ENCODE data around the gene PPP1R12B.
A peak's percentile ranks its signal among the peaks of the same experiment; 100 is the strongest.
"Not testable (repeated sequence)": the region's sequence is repeated elsewhere in the genome, so short reads cannot be mapped to it uniquely, and the experiment has no call there.

Gene PPP1R12B

DNA sequence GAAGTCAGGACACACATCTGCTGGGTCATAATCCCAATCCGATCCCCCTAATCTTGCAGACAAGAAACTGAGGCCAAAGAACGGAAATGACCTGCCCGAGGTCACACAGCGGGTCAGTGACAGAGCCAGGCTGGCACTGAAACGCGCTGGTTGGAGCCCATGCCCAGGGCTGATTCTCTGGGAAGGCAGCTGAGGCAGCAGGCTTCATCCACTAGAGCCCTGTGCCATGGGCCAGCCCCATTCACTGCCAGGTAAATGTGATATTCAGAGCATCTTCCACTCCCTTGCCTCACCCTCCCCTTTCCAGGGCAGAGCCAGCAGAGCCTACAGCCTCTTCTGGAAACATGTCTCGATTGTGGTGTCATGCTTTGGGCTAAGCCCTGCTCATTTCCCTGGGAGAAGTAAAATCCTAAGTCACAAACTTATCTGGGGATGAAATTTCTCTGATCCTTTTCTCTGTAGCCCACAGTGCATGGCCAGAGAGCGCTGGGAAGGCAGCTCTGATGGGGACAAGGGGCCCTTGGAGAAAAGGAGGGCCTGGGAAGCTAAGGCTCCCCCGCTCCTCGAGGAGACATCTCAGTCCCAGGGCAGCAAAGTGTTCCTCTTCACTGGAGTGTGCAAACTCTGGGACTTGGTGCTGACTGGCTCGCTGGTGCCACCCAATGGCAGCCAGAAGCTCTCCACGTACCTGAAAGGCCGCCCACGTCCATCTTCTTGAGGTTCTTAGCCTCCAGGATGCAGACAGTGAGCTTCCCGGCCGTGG, 251.4 kb downstream of the PPP1R12B start:
- TF ChIP-seq, protein P1, sequence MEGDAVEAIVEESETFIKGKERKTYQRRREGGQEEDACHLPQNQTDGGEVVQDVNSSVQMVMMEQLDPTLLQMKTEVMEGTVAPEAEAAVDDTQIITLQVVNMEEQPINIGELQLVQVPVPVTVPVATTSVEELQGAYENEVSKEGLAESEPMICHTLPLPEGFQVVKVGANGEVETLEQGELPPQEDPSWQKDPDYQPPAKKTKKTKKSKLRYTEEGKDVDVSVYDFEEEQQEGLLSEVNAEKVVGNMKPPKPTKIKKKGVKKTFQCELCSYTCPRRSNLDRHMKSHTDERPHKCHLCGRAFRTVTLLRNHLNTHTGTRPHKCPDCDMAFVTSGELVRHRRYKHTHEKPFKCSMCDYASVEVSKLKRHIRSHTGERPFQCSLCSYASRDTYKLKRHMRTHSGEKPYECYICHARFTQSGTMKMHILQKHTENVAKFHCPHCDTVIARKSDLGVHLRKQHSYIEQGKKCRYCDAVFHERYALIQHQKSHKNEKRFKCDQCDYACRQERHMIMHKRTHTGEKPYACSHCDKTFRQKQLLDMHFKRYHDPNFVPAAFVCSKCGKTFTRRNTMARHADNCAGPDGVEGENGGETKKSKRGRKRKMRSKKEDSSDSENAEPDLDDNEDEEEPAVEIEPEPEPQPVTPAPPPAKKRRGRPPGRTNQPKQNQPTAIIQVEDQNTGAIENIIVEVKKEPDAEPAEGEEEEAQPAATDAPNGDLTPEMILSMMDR (IDR thresholded peaks at IDR 0.05; ENCODE audit: control insufficient read depth, extremely low read depth, insufficient read depth) = peak; percentile 97
- no peak overlapping the region for H3K4me3 ChIP-seq (ENCODE audit: low read depth, low read length)
- peak; percentile 31 for DNase-seq (ENCODE audit: low read depth)

DNA sequence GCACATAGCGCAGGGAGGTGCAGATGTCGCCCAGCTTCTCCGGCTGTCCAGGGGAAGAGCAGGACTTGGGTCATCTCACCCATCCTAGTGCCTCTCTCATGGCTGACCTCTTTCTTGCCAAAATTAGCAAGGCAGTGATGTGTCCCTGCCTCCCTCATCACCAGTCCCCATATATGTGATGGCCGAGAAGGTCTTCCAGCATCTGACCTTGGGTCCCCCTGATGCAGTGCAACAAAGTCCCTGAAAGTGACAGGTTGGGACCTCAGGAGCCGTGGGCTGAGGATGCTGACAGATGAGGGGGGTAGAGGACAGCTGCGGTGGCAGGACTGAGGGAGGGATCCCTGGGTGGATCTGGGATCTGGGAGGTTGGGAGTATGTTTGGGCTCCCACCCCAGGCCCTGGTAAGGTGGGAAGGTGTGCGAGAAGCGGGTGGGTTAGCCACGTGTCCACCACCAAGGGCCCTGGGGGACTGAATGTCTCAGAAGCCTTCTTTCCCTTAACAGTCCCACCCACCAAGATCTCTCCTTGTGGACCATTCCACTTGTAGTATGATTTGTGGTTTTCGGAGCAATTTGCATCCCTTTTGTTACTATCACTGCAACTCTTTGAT, 252.0 kb downstream of the PPP1R12B start:
- TF ChIP-seq, protein P1 (IDR thresholded peaks at IDR 0.05; ENCODE audit: control insufficient read depth, extremely low read depth, insufficient read depth) = no peak
- DNase-seq (ENCODE audit: low read depth) = no peak
- no peak overlapping the region for H3K4me3 ChIP-seq (ENCODE audit: low read depth, low read length)

DNA sequence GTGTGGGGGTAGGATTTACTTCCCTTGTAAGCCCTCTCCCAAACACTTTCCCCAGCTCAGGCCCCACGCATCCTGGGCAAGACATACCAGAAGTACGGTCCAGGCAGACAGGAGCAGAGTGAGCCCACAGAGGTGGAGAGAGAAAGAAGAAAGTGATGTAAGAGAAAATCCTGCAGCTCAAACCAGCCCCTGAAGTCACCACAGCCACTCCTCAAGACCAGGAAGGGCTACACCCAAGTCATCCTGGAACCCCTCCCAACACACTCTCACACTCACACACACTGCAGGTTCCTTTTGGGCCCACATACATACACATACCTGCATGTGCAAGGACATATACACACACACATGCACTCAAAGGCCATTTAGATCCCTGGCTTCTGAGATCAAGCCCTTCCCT, 254.9 kb downstream of the PPP1R12B start:
- TF ChIP-seq, protein P1 (IDR thresholded peaks at IDR 0.05; ENCODE audit: control insufficient read depth, extremely low read depth, insufficient read depth) = no peak
- no peak for DNase-seq (ENCODE audit: low read depth)
- no peak overlapping the region for H3K4me3 ChIP-seq (ENCODE audit: low read depth, low read length)

- TF ChIP-seq, protein P1 (IDR thresholded peaks at IDR 0.05; ENCODE audit: control insufficient read depth, extremely low read depth, insufficient read depth) = no peak
- DNase-seq (ENCODE audit: low read depth) = no peak
- H3K4me3 ChIP-seq (ENCODE audit: low read depth, low read length) = no peak overlapping the region
Observed at GRCh38 chr1:202605515-202605914, 257.0 kb downstream of the PPP1R12B start.

DNA sequence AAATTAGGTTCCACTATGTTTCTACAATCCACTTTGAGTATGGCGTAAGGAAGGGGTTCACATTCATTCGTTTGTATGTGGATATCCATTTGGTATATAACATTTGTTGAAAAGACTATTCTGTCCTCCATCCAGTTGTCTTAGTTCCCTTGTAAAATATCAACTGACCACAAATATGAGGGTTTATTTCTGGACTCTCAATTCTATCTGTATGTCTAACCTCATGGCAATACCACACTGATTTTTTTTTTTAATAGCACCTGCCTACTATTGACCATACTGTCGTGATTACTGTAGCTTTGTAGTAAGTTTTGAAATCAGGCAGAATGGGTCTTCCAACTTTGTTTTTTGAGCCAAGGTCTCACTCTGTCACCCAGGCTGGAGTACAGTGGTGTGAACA, 263.5 kb downstream of the PPP1R12B start:
- DNase-seq (ENCODE audit: low read depth); H3K4me3 ChIP-seq (ENCODE audit: low read depth, low read length): not testable (repeated sequence)

DNA sequence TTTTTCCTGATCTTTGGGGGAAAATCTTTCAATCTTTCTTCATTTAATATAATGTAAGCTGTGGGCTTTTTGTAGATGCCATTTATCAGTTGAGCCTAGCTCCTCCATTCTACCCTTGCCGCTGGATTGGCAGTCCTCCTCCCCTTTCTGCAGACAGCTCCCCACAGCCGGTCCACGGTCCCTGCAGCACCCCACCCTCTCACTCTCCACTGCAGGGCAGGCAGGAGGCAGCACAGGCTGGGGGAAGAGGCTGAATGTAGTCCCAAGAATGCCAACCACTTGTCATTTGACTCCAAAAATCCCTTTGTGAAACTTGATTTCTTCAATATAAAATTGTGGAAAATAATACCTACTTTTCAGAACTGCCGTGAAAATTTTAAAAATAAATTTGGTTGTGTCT, 265.1 kb downstream of the PPP1R12B start:
- H3K4me3 ChIP-seq (ENCODE audit: low read depth, low read length) = no peak overlapping the region
- no peak for DNase-seq (ENCODE audit: low read depth)
- TF ChIP-seq, protein P1 (IDR thresholded peaks at IDR 0.05; ENCODE audit: control insufficient read depth, extremely low read depth, insufficient read depth) = no peak

GRCh38 chr1:202614363-202615207, 266.1 kb downstream of the PPP1R12B start:
- TF ChIP-seq, protein P1 (IDR thresholded peaks at IDR 0.05; ENCODE audit: control insufficient read depth, extremely low read depth, insufficient read depth) = peak; percentile 53

GRCh38 chr1:202615208-202615500, 266.7 kb downstream of the PPP1R12B start:
- not testable (repeated sequence) for H3K4me3 ChIP-seq (ENCODE audit: low read depth, low read length)

More at GRCh38 chr1:202614363-202615207, 266.1 kb downstream of the PPP1R12B start:
- DNase-seq (ENCODE audit: low read depth); H3K4me3 ChIP-seq (ENCODE audit: low read depth, low read length): not testable (repeated sequence)

More at GRCh38 chr1:202615208-202615500, 266.7 kb downstream of the PPP1R12B start:
- not testable (repeated sequence) for DNase-seq (ENCODE audit: low read depth)

All from LNCaP clone FGC (cell line).